Activated CD4-positive, alpha-beta T cell treated with anti-CD3 and anti-CD28 coated beads for 24 hours (primary cell): ENCODE results near the gene FBXL16.

Experiments used
- DNase-seq, 2 donors: peaks; one replicate each; pipeline ENCODE4 v3.0.0-alpha.2; 2020; ENCODE audit warnings: low read depth in 2 of 2

Gene FBXL16

GRCh38 chr16:662597-662996 lies 43.0 kb downstream of the FBXL16 start:
- no peak for DNase-seq

- no peak for DNase-seq
Observed at GRCh38 chr16:662095-662494, 43.5 kb downstream of the FBXL16 start.

GRCh38 chr16:661184-661821 lies 44.3 kb downstream of the FBXL16 start:
- DNase-seq = no peak

- peak; percentile 47 to 62 for DNase-seq
Observed at GRCh38 chr16:660459-661183, 45.0 kb downstream of the FBXL16 start.

- DNase-seq = no peak
Observed at GRCh38 chr16:660132-660458, 45.5 kb downstream of the FBXL16 start.

- no peak for DNase-seq
Observed at GRCh38 chr16:659618-660017, 46.0 kb downstream of the FBXL16 start.

GRCh38 chr16:658679-659571 lies 46.7 kb downstream of the FBXL16 start:
- no peak for DNase-seq

- no peak for DNase-seq
Observed at GRCh38 chr16:657487-657886, 48.1 kb downstream of the FBXL16 start.

- DNase-seq = no peak
Observed at GRCh38 chr16:654034-654433, 51.6 kb downstream of the FBXL16 start.

GRCh38 chr16:652454-653305 lies 52.9 kb downstream of the FBXL16 start:
- no peak for DNase-seq

GRCh38 chr16:651844-652243 lies 53.8 kb downstream of the FBXL16 start:
- DNase-seq = no peak

GRCh38 chr16:649631-650030 lies 56.0 kb downstream of the FBXL16 start:
- DNase-seq = no peak

- DNase-seq = peak; percentile 87 to 90
Observed at GRCh38 chr16:648781-649589, 56.6 kb downstream of the FBXL16 start, which contains the start of gene WDR90. Gene WDR90, plus strand, starts transcription at chr16:649365. Its CDS starts 52 bp downstream, at chr16:649417.

GRCh38 chr16:648071-648780 lies 57.4 kb downstream of the FBXL16 start:
- peak in 1 of 2 donors; percentile 44 for DNase-seq

- DNase-seq = no peak
Observed at GRCh38 chr16:647173-647902, 58.3 kb downstream of the FBXL16 start.

- DNase-seq = no peak
Observed at GRCh38 chr16:646679-647172, 58.9 kb downstream of the FBXL16 start.

GRCh38 chr16:645852-646678 lies 59.5 kb downstream of the FBXL16 start:
- no peak for DNase-seq

GRCh38 chr16:644556-644955 lies 61.0 kb downstream of the FBXL16 start:
- DNase-seq = no peak
